ENCODE results near the gene SLC13A5.
"Not testable (repeated sequence)": the region's sequence is repeated elsewhere in the genome, so short reads cannot be mapped to it uniquely, and the experiment has no call there.

SLC13A5 gene

GRCh38 chr17:6711081-6711674 lies 2.0 kb downstream of the SLC13A5 start:
- DNase-seq (ENCODE audit: low read depth) = no peak

- DNase-seq (ENCODE audit: low read depth) = no peak
Observed at GRCh38 chr17:6710317-6710716, 2.9 kb downstream of the SLC13A5 start.

DNA sequence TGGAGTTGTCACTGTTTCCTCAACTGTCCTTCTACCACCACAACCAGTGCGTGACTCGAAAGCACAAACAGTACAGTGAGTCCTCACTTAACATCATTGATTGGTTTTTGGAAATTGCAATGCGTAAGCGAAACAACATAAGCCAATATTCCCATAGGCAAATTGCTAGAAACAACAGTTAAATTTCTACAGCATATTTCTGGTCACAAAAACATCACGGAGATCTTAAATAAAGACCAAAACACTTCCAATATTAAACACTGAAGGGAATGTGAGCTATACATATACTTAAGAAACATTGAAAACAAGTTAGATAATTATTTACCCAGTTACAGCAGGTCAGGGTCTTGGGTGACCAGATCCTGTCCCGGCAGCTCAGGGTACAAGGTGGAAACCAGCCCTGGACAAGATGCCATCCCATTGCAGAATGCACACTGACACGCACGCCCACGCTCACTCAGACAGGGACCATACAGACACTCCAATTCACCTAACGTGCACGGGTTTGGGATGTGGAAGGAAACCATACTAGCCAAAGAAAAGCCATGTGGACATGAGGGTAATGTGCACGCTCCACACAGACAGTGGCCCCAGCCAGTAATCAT lies 4.7 kb downstream of the SLC13A5 start:
- no peak for DNase-seq (ENCODE audit: low read depth)

- DNase-seq (ENCODE audit: low read depth) = no peak
Observed at GRCh38 chr17:6706996-6707395, 6.2 kb downstream of the SLC13A5 start.

DNA sequence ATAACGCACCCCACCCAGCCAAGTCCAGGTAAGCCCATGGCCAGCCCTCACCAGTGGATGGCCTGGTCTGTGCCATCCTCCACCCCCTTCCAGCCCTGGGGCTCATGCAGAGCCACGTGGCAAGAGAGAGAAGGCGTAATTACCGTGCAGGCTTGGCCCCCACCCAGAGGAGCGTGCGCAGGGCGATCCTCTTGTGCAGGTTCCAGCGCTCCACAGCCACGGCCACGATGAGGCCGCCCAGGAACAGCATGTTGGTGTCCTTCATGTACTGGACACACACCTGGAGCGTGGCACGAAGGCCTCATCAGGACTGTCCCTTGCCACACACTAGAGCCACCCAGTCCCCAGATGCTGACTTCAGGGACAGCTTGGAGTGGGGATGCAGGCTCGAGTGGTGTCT lies 6.7 kb downstream of the SLC13A5 start:
- no peak for DNase-seq (ENCODE audit: low read depth)

DNA sequence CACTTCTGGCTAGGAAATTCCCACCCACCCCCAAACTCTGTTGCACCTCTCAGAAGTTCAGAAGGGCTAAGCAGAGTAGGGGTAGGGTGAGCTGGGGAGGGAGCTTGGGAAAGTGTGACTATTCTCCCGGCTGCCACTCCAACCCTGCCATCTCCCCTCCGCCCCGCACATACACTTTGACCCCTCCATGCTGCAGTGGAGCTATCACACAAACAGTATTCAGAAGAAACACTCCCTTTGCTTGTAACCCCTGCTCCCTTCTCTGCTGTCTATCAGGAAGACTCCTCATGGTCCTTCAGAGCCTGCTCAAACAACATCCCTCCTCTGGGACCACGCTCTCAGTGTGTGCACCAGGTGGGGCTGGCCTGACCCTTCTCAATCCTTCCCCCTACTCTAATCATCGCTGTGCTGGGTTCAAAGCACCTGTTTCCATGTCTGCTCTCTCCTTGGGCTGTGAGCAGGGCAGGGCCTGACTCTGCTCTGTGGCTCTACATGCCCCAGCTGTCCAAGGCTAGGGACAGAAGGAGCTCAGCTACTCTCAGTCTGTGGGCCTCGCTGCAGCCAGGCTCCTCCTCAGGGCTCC lies 8.6 kb downstream of the SLC13A5 start:
- no peak for DNase-seq (ENCODE audit: low read depth)

DNA sequence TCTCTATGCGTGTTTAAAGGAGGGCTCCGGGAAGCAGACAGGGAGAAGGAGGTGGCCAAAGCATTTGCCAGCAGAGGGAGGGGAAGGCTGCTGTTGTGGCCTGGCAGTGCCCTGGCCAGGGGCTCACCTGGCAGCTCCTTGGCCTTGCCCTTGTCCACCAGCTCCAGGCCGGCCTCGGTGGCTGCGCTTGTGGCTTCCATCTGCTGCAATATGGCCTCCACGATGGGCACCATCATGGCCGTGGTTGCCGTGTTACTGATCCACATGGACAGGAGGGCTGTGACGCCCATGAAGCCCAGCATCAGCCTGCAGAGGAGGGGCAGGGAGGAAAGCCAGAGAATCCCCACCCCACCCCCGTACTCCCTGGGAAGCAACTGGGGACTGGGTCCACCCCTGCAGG lies 9.4 kb downstream of the SLC13A5 start:
- DNase-seq (ENCODE audit: low read depth) = no peak

DNA sequence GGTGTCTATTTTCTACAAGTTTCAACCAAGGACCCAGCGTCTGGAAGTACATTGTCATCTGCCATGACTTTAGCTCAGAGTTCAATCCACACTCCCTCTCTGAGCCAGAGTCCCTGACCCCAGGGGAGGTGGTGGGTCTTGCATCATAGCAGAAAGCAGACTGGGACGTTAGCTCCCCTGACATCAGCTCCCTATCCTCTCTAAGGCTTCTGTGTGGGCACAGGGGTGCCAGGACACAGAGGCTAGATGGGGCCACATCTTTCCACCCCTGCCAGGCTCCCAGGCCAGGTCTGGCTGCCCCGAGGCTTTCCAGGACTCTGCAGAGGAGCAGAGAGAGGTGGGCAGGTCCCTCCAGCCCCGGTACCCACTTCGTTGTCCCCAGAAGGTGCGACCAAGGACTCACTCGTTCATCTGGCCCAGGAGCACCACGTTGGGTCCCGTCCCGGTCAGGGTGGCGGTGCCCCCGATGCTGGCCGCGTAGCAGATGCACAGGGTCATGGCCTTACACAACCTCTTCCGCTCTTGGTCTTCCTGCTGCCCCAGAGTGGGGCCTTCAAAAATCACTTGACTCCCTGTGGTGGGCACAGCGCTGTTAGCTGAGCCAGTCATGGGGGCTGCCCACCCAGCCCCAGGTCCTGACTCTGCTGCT lies 10.5 kb downstream of the SLC13A5 start:
- DNase-seq (ENCODE audit: low read depth) = no peak

DNA sequence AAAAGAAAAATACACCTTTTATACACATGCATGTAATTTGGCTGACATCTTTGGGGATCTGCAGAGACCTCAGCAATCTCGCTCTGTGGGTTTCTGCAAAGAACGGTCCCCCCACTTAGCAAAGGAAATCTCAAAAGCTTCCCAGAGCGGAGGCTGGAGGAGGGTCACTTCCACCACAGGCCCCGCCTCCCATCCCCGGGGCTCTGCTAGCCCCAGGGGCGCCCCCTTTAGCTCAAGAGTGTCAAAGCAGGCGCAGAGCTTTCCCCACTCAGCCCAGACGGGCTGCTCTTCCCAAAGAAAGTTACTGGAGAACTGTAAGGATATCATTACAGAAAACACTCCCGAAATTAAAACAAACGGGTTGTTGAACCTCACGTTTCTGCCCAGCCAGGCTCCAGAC lies 11.4 kb downstream of the SLC13A5 start:
- no peak for DNase-seq (ENCODE audit: low read depth)

DNA sequence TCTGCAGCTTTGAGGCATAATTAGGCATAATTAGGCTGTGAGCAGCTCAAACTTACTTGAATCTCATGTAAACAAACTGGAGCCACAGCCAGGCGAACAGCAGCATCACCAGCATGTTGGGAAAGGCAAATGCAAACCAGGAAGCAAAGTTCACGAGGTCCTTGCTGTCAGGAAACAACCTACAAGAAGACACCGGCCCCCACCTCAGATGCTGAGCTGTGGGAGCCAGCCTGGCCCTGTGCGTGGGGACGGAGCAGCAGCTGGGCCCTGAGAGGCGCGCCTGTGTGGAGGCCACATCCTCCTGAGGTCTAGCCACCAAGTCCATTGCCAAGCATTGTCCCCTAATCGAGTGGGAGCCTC lies 12.2 kb downstream of the SLC13A5 start:
- DNase-seq (ENCODE audit: low read depth) = no peak

DNA sequence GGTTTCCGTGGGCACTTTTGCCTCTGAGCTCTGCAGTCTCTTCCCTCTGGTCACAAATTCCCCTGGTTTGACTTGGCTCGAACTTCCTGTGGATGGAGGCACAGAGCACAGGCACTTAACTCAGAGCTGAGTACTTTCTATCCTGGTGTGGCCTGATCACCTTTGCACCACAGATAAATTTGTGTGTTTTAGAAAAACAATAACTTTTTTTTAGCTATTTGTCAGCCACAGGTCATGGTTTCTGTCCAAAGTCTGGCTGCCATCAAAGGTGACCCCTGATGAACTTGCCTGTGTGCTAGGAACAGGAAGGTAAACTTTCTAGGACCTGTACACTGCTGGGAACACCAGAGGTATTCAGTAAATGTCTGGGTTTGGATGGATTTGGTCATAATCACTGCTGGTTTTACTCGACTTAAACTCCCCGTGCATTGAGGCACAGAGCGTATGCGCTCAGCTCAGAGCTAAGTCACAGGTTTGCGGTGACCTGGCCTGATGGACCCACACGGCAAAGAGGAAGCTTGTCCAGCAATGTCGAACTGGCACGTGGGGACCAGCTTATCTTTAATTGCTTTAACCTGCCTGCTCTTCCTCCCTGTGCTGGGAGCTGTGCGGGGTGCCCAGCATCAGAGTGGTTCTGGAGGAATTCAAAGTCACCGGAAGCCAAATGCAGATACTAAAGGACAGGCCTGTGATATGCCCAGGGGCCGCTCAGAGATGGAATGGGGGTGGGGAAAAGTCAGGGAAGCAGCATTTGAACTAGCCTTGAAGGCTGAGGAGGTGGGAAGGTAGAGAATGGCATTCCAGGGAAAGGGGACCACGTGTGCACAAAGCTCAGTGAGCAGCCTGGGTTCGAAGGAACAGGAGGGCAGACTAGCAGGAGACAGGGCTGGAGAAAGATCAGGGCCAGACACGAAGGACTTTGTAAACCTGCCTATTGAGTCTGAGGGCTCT lies 12.9 kb downstream of the SLC13A5 start:
- no peak for DNase-seq (ENCODE audit: low read depth)

- no peak for DNase-seq (ENCODE audit: low read depth)
Observed at GRCh38 chr17:6698004-6698403, 15.2 kb downstream of the SLC13A5 start.

DNA sequence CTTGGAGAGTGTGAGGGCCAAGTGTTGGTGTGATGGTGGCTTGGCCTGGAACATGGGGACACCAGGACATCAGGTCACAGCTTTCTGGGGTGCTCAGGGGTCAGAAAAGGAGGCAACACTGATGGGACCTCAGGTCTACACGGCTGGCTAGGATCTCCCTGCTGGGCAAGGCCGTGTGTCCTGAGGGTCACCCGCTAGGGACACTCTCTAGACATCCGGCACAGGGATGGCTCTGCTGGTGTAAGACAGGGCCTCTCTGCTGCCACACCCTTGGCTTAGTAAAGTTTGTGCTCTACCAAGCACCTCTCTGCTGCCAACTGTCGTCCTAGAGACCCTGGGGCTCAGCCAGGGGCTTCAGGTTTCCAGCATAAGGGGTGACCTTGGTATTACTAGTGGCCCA lies 16.3 kb downstream of the SLC13A5 start:
- no peak for DNase-seq (ENCODE audit: low read depth)

GRCh38 chr17:6695565-6695964 lies 17.6 kb downstream of the SLC13A5 start:
- no peak for DNase-seq (ENCODE audit: low read depth)

DNA sequence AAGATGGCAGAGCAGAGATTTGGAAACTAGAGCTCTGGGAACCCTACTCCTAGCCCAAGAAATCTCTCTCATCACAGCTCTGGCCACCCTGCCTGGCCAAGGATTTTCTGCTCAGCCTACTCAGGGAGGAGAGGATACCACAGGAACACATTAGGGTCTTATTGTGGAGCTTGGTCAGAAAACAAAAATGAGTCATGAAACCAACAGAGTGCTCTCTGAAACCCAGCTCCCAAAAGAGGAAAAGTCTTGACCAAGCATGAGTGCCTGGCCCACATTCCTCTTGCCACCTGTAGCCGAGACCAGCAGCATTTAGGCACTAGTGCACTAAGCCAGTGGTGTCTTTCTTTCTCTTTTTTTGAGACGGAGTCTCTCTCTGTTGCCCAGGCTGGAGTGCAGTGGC lies 18.1 kb downstream of the SLC13A5 start:
- no peak for DNase-seq (ENCODE audit: low read depth)

- DNase-seq (ENCODE audit: low read depth) = not testable (repeated sequence)
Observed at GRCh38 chr17:6691958-6692357, 21.2 kb downstream of the SLC13A5 start.

- no peak for DNase-seq (ENCODE audit: low read depth)
Observed at GRCh38 chr17:6691546-6691945, 21.6 kb downstream of the SLC13A5 start.

- DNase-seq (ENCODE audit: low read depth) = no peak
Observed at GRCh38 chr17:6690641-6691040, 22.5 kb downstream of the SLC13A5 start.

DNA sequence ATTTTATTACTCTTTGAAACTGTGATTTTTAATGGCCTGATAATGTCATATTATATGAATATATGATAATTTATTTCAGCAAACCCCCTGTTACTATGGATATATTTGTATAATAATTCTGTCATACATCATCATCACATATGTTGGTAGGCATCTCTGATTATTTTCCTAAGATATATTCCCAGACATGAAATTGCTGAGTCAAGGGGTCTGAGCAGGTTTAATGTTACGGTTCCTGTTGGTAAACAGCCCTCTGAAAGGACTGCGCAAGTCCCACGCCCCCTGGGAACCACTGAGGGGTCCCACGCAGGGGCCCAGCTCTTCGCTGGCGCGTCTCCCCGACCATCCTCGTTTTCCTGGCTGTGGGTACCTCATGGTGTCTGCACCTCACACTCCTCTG lies 24.2 kb downstream of the SLC13A5 start:
- no peak for DNase-seq (ENCODE audit: low read depth)

GRCh38 chr17:6686026-6686425 lies 27.1 kb downstream of the SLC13A5 start:
- no peak for DNase-seq (ENCODE audit: low read depth)

DNA sequence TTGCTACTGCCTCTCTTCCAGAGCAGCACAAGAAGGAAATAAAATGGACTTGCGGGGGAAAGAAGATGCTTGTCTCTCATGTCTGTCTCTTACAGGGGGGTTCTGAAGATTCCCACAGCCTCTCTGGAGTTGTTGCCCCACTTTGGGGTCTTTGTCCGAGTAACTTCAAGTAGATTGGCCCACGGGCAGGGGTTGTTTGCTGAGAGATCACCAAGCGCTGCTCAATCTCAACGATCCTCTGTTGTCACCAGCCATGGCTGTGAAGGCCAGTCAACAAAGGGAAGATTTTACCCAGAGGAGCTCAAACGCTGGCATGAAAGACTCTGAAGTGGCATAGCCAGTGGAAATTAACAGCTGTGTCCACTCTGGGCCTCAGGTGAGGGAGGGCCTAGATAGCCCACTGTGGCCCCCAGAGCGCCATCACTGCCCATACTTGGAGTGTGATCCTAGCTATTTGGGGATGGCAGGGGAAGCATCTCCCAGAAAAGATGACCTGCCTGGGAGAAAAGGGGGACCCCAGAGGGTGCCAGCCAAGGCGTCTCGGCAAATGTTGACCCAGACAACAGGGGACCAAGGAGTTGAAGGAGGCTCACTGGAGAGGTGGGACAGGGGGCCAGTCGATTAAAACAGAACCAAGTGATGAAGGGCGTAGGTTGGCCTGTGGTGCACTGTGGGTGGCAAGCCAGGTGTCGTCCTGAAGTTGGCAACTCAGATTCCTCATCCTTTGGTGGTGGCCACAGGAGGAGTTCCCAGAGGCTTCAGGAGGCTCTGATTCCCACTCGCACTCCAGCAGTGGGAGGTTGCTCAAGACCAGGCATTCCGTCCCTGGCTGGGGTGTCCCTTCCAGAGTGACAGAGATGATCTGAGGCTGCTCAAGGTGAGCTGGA lies 28.0 kb downstream of the SLC13A5 start:
- no peak for DNase-seq (ENCODE audit: low read depth)

GRCh38 chr17:6684460-6684783 lies 28.7 kb downstream of the SLC13A5 start:
- DNase-seq (ENCODE audit: low read depth) = no peak
